ENCODE measurements around the gene PSMB11. TPM values are rescaled to one million over a fixed set of nuclear protein-coding genes. Genes with fewer than 3 reads are reported as not detected.

Gene PSMB11
- total and polyA plus RNA-seq, 10 of the 15 experiments (the other 5 are each of a cell fraction or from before 2014, with no cell fraction given), result not detected

- TF ChIP-seq, protein P1, sequence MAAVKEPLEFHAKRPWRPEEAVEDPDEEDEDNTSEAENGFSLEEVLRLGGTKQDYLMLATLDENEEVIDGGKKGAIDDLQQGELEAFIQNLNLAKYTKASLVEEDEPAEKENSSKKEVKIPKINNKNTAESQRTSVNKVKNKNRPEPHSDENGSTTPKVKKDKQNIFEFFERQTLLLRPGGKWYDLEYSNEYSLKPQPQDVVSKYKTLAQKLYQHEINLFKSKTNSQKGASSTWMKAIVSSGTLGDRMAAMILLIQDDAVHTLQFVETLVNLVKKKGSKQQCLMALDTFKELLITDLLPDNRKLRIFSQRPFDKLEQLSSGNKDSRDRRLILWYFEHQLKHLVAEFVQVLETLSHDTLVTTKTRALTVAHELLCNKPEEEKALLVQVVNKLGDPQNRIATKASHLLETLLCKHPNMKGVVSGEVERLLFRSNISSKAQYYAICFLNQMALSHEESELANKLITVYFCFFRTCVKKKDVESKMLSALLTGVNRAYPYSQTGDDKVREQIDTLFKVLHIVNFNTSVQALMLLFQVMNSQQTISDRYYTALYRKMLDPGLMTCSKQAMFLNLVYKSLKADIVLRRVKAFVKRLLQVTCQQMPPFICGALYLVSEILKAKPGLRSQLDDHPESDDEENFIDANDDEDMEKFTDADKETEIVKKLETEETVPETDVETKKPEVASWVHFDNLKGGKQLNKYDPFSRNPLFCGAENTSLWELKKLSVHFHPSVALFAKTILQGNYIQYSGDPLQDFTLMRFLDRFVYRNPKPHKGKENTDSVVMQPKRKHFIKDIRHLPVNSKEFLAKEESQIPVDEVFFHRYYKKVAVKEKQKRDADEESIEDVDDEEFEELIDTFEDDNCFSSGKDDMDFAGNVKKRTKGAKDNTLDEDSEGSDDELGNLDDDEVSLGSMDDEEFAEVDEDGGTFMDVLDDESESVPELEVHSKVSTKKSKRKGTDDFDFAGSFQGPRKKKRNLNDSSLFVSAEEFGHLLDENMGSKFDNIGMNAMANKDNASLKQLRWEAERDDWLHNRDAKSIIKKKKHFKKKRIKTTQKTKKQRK (IDR thresholded peaks at IDR 0.05; ENCODE audit: low read depth, low read length), result no peak
- TF ChIP-seq CEBPB (IDR thresholded peaks at IDR 0.05; ENCODE audit: borderline replicate concordance in 1 of 2, low read depth in 2 of 2, low read length in 2 of 2) (no peak), LARP7 (IDR thresholded peaks at IDR 0.05) (no peak), RAD51 (IDR thresholded peaks at IDR 0.05) (no peak), DPF2 (IDR thresholded peaks at IDR 0.05) (no peak)
These were observed 26.4 kb upstream of the PSMB11 start (continued) for GRCh38 chr14:23015618-23016017.

DNA sequence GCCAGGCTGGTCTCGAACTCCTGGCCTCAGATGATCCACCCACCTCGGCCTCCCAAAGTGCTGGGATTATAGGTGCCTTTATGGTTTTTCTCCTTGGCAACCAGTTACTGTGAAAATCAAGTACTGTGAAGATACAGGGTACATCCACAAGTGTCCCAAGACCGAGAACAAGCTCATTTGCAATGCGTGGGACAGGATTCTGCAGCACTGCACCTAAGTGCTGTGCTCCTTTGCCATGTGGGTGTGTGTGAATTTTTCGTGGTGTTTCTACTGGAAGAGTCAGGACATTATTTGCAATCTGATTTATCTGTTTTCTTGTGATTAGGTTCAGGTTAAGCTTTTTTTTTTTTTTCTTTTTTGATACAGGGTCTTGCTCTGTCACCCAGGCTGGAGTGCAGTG is 24.9 kb upstream of the PSMB11 start:
- no peak overlapping the region for H3K4me3 ChIP-seq
- H2AFZ ChIP-seq (ENCODE audit: control insufficient read depth, low read depth, low read length), result no peak overlapping the region
- no TSS peak for BruUV-seq (replicated peaks)
- no peaks in the 10 kb centered on the region for H3K9me3 ChIP-seq (replicated peaks; ENCODE audit: control insufficient read depth, insufficient read depth, low read length)
- ChIA-PET RAD21 (ENCODE audit: unreplicated experiment) (interaction anchor here (0.7 to 1.6 kb wide), 2 partner anchors 11 to 25 kb away, joined by 3 to 6 read pairs; no protein-coding TSS in a partner anchor), CTCF (interaction anchor here (0.8 to 2.3 kb wide), 6 partner anchors 10 to 54 kb away, joined by 4 to 9 read pairs (median 6); no protein-coding TSS in a partner anchor), POLR2A (no interaction called here), SMC1A (ENCODE audit: uncharacterized antibody, unreplicated experiment) (interaction anchor here (1.2 to 1.9 kb wide), 5 partner anchors 11 to 39 kb away, joined by 3 to 5 read pairs (median 4); no protein-coding TSS in a partner anchor)
- TF ChIP-seq MYB (IDR thresholded peaks at IDR 0.05; ENCODE audit: borderline replicate concordance, low read depth, low read length), result no peak
- TF ChIP-seq HDGF (IDR thresholded peaks at IDR 0.05), result no peak
- no peak for TF ChIP-seq SREBF1 (IDR thresholded peaks at IDR 0.05; ENCODE audit: low read length)
- TF ChIP-seq, protein P2, sequence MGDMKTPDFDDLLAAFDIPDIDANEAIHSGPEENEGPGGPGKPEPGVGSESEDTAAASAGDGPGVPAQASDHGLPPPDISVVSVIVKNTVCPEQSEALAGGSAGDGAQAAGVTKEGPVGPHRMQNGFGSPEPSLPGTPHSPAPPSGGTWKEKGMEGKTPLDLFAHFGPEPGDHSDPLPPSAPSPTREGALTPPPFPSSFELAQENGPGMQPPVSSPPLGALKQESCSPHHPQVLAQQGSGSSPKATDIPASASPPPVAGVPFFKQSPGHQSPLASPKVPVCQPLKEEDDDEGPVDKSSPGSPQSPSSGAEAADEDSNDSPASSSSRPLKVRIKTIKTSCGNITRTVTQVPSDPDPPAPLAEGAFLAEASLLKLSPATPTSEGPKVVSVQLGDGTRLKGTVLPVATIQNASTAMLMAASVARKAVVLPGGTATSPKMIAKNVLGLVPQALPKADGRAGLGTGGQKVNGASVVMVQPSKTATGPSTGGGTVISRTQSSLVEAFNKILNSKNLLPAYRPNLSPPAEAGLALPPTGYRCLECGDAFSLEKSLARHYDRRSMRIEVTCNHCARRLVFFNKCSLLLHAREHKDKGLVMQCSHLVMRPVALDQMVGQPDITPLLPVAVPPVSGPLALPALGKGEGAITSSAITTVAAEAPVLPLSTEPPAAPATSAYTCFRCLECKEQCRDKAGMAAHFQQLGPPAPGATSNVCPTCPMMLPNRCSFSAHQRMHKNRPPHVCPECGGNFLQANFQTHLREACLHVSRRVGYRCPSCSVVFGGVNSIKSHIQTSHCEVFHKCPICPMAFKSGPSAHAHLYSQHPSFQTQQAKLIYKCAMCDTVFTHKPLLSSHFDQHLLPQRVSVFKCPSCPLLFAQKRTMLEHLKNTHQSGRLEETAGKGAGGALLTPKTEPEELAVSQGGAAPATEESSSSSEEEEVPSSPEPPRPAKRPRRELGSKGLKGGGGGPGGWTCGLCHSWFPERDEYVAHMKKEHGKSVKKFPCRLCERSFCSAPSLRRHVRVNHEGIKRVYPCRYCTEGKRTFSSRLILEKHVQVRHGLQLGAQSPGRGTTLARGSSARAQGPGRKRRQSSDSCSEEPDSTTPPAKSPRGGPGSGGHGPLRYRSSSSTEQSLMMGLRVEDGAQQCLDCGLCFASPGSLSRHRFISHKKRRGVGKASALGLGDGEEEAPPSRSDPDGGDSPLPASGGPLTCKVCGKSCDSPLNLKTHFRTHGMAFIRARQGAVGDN (IDR thresholded peaks at IDR 0.05), result no peak
- TF ChIP-seq RBBP5 (conservative IDR thresholded peaks at IDR 0.05), result no peak
- no peak for TF ChIP-seq SREBF2 (IDR thresholded peaks at IDR 0.05; ENCODE audit: low read length)
- TF ChIP-seq YBX1 (IDR thresholded peaks at IDR 0.05), result no peak
- no peak for TF ChIP-seq ZNF622 (IDR thresholded peaks at IDR 0.05)
- TF ChIP-seq NRF1 (conservative IDR thresholded peaks at IDR 0.05; ENCODE audit: low read depth, low read length), result no peak
- no peak for TF ChIP-seq ATF7 (IDR thresholded peaks at IDR 0.05; ENCODE audit: low read depth)
- no peak for TF ChIP-seq TAF1 (IDR thresholded peaks at IDR 0.05; ENCODE audit: borderline replicate concordance, low read depth, low read length)
- TF ChIP-seq ZNF24 (IDR thresholded peaks at IDR 0.05), result no peak
- TF ChIP-seq SMAD1 (IDR thresholded peaks at IDR 0.05; ENCODE audit: low read depth, partially characterized antibody), result no peak
- TF ChIP-seq ZBED1 (IDR thresholded peaks at IDR 0.05; ENCODE audit: borderline replicate concordance), result no peak
- no peaks in the 10 kb centered on the region for H3K36me3 ChIP-seq (ENCODE audit: control insufficient read depth in 2 of 2, insufficient read depth in 2 of 2, low read length in 1 of 2)
- in situ Hi-C loops (cut with MboI), result no loop called here
- H3K9ac ChIP-seq (ENCODE audit: control insufficient read depth, insufficient read depth, low read length), result no peak overlapping the region
- ATAC-seq, result no peak
- no peaks in the 10 kb centered on the region for H3K4me1 ChIP-seq (ENCODE audit: control insufficient read depth, insufficient read depth, low read length)
- H3K27me3 ChIP-seq (replicated peaks in 1 of 2; ENCODE audit: control insufficient read depth in 2 of 2, insufficient read depth in 2 of 2, low read length in 1 of 2), result no peaks in the 10 kb centered on the region
- FAIRE-seq, result no peak
- H3K27ac ChIP-seq (ENCODE audit: control insufficient read depth, insufficient read depth), result no peak overlapping the region
- no peaks in the 10 kb centered on the region for H4K20me1 ChIP-seq (ENCODE audit: control insufficient read depth, insufficient read depth)
- no peaks in the 10 kb centered on the region for H3K79me2 ChIP-seq (ENCODE audit: control insufficient read depth, insufficient read depth, low read length)
- DNase-seq (ENCODE audit: low read depth, low spot score), result no peak
- no peak overlapping the region for H3K4me2 ChIP-seq (ENCODE audit: control insufficient read depth, insufficient read depth)
- intact Hi-C loops (cut with micrococcal nuclease; ENCODE audit: unreplicated experiment), result no loop called here
- 73% methylated on average over 5 of the region's 5 CpGs for WGBS (ENCODE audit: insufficient coverage, insufficient replicate concordance, low lambda C conversion rate, missing lambda C conversion rate)
